Choroid plexus epithelial cell (primary cell): ENCODE results near the gene ZNF845.

Experiments
- DNase-seq: peaks from one replicate; pipeline ENCODE4 v3.0.0-alpha.2; 2010; ENCODE audit warnings: low read depth
- H3K4me3 ChIP-seq: 2 replicates; pipeline ENCODE4 v1.5.1; 2011; ENCODE audit warnings: low read depth, mild to moderate bottlenecking, control low read depth, low read length, moderate library complexity
- TF ChIP-seq, protein P1 (sequence below): conservative IDR thresholded peaks from 2 replicates; pipeline ENCODE4 v1.5.1; 2011; ENCODE audit warnings: low read depth, mild to moderate bottlenecking, control low read depth, inconsistent platforms, low read length, moderate library complexity

The ZNF845 gene

DNA sequence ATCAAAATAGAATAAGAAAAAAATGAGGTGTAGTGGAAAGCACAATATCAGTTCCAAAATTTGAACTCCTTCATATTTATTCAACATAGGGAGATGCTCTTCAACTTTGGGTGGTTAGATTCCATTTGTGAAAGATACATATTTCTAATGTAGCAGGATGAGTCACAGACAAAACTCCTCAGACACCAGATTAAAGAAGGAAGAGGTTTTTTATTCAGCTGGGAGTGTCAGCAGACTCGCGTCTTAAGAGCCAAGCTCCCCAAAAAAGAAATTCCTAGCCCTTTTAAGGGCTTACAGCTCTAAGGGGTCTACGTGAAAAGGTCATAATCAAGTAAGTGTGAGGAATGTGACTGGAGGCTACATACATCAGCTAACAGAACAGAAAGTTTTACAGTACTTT, 54.6 kb downstream of the ZNF845 start:
- peak; percentile 58 for DNase-seq
- TF ChIP-seq, protein P1, sequence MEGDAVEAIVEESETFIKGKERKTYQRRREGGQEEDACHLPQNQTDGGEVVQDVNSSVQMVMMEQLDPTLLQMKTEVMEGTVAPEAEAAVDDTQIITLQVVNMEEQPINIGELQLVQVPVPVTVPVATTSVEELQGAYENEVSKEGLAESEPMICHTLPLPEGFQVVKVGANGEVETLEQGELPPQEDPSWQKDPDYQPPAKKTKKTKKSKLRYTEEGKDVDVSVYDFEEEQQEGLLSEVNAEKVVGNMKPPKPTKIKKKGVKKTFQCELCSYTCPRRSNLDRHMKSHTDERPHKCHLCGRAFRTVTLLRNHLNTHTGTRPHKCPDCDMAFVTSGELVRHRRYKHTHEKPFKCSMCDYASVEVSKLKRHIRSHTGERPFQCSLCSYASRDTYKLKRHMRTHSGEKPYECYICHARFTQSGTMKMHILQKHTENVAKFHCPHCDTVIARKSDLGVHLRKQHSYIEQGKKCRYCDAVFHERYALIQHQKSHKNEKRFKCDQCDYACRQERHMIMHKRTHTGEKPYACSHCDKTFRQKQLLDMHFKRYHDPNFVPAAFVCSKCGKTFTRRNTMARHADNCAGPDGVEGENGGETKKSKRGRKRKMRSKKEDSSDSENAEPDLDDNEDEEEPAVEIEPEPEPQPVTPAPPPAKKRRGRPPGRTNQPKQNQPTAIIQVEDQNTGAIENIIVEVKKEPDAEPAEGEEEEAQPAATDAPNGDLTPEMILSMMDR: no peak
- H3K4me3 ChIP-seq: no peak overlapping the region

DNA sequence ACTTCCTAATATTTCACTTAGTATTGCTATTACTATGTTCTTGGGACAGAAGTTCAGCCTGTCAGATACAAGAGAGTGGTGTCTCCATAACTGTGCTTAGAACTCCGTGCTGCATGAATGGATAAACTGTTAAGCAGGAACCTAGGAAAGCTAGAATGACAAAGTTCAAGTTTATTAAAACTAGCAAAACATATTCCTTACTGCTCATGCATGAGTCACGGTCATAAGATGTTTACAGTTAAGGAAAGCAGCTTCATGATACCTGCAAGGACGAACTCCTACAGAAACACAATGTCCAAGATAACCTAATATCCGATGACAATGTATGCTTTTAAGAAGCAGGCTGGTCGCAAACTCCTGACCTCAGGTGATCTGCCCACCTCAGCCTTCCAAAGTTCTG, 55.4 kb downstream of the ZNF845 start:
- TF ChIP-seq, protein P1: no peak
- H3K4me3 ChIP-seq: no peak overlapping the region
- peak; percentile 44 for DNase-seq

DNA sequence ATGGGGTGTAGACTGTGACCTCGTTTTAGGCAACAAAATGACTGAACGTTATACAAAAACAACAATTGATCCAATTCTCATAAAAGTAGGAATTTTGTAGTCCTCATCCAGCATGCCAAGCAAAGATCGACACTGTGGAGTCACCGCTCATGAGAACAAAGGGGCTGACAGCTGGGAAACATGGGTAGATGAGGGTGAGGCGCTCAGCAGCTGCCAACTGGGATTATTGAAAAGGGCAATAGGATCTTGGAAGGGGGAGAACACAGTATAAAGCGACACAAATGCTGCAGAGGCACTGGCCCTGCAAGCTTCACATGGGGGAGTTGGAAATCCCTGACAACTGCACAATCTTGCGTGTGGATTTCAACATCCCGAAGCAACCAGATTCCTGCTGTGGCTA, 56.0 kb downstream of the ZNF845 start:
- TF ChIP-seq, protein P1: no peak
- DNase-seq: no peak
- H3K4me3 ChIP-seq: no peak overlapping the region

DNA sequence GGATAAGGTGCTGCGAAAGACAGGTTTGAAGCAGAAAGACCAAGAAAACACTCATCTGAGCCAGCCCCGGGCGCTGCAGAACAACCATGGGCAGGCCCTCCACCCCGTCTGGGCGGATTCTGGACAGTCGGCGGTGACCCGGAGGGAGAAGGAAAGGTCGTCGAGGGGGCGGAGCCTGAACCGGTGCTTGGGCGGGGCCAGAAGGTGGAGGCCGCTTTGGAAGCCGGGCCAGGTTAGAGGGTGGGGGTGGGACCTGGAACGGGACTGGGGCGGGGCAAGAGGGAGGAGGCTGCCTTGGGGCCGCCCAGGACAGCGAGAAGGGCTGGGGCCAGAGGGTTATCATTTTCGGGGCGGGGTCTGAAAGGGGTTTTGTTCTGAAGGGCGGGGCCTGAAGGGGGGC, 56.4 kb downstream of the ZNF845 start:
- DNase-seq: no peak
- TF ChIP-seq, protein P1: no peak
- H3K4me3 ChIP-seq: no peak overlapping the region

DNA sequence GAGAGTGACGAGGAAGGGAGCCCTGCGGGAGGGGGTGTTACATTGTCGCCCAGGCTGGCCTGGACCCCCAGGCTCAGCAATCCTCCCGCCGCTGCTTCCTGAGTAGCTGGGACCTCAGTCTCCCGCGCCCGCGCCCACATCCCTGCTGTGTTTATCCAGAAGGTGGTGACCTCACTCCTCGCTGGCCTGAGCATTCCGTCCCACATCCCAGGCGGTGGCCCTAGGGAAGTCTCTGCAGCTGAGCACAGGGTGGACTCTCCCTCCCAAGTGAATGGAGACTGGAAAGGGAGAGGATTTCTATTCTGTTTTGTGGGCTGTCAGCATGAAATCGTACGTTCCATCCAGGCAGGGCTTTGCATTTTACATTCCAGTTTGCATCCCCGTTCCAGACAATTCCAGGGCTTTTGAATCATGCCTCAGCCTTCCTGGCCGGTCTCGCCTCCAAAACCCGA, 61.0 kb downstream of the ZNF845 start:
- H3K4me3 ChIP-seq: peak overlapping the region; percentile 80
- TF ChIP-seq, protein P1: no peak
- no peak for DNase-seq

DNA sequence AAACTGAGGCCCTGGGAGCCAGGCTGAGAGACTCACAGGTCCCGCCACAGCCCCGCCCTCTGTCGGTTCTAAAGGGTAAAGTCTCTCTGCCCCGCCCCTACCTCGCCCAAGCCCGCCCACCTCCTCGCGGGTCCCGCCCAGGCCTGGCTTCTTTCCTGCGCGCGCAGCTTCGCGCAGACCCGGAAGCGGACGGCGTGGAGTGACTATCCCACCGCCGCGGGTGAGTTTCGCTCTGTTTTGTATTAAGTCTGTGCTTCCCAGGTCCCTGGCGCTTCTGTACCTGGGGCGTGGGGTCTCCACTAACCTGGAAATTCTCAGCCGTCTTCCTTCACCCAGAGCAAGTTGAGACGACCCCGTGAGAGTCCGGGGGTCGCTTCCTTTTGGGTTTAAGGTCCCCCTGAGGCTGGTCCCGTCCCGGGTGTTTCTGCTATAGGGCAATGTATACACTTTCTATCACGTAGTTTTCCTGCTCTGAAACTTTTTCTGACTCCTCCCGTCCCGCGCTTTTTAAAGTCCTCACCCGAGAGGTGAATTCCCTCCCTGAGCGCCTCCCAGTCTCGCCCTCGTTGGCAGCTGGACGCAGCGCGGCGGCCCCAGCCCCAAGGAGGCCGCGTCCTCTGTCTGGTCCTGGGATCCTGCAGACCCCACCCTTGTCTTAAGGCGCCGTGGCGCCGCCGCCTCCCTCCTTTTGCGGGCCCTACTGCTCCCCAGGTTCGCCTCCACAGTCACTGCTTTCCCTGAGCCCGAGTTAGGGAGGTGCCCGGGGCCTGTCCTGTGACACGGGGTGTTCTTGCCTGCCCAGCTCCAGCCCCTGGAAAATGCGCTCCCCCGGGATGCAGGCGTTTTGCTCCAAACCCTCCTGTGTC, 61.7 kb downstream of the ZNF845 start, which contains the start of gene ZNF765:
TSS of gene ZNF765 (plus strand) at position 176 of the 866 bp plus-strand sequence. CDS start 2,867 bp downstream, outside the sequence.
- TF ChIP-seq, protein P1: peak; percentile 62
- H3K4me3 ChIP-seq: peak within 1 kb of the TSS; percentile 80
- peak; percentile 94 for DNase-seq

DNA sequence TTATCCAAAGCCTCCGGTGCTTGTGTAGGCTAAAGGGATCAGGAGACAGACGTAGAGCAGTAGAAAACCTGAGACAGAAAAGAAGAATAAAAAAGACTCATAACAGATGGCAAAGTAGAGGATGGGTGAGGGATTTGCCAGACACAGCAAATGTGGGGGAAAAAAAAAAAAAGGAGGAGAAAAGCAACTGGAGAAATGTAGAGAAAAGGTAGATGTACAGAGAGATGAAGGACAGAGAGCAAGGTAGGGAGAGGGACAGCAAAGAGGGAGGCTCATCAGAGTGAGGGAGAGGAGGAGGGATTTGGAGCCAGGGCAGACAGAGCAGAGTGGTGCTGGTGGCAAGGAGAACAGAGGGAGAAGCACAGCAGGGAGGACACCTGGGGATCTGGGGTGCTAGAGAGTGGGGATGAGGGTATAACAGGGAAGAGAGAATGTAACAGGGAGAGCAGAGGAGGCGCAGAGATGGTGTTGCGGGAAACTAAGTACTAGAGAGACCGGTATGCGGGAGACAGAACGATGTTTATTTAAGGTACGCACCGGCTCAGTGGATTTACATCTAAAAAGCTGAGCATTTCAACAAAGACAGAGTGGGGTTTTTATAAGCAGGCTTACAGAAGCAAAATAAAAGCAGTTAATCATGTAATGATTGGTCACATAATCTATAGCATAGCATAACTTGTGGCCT, 62.4 kb downstream of the ZNF845 start:
- peak overlapping the region; percentile 80 for H3K4me3 ChIP-seq
- DNase-seq: peak; percentile 13
